Ishikawa (cell line): ENCODE data around the gene TNFRSF1B.

Experiments used
- CEBPB ChIP-seq: IDR thresholded peaks from 2 replicates; pipeline ENCODE4 v1.6.1; 2012
- CREB1 ChIP-seq: IDR thresholded peaks from 2 replicates; pipeline ENCODE4 v1.6.1; 2012; ENCODE audit warnings: low read depth
- EGR1 ChIP-seq: IDR thresholded peaks from 2 replicates; pipeline ENCODE4 v1.6.1; 2012
- EP300 ChIP-seq: IDR thresholded peaks from 2 replicates; pipeline ENCODE4 v1.6.1; 2012; ENCODE audit warnings: borderline replicate concordance
- FOXM1 ChIP-seq: IDR thresholded peaks from 2 replicates; pipeline ENCODE4 v1.6.1; 2012; ENCODE audit warnings: low read depth, borderline replicate concordance
- MAX ChIP-seq: IDR thresholded peaks from 2 replicates; pipeline ENCODE4 v1.6.1; 2012
- NFIC ChIP-seq: IDR thresholded peaks from 2 replicates; pipeline ENCODE4 v1.6.1; 2012
- RAD21 ChIP-seq: IDR thresholded peaks from 2 replicates; pipeline ENCODE4 v1.6.1; 2012; ENCODE audit warnings: low read depth
- REST ChIP-seq: IDR thresholded peaks from 2 replicates; pipeline ENCODE4 v1.6.1; 2012; ENCODE audit warnings: low read depth, mild to moderate bottlenecking
- TAF1 ChIP-seq: IDR thresholded peaks from 2 replicates; pipeline ENCODE4 v1.6.1; 2012; ENCODE audit warnings: low read depth, mild to moderate bottlenecking
- USF1 ChIP-seq: IDR thresholded peaks from 2 replicates; pipeline ENCODE4 v1.6.1; 2012
- YY1 ChIP-seq: IDR thresholded peaks from 2 replicates; pipeline ENCODE4 v1.6.1; 2012; ENCODE audit warnings: low read depth

- no peak for TF ChIP-seq EP300
- no peak for TF ChIP-seq RAD21
- TF ChIP-seq REST = no peak
- no peak for TF ChIP-seq EGR1
- no peak for TF ChIP-seq MAX
- no peak for TF ChIP-seq TAF1
- no peak for TF ChIP-seq USF1
- TF ChIP-seq CREB1 = no peak
- TF ChIP-seq CEBPB = no peak
- no peak for TF ChIP-seq NFIC
- TF ChIP-seq FOXM1 = no peak
- TF ChIP-seq YY1 = no peak
Observed at GRCh38 chr1:12177156-12177998, 10.6 kb downstream of the TNFRSF1B start.
